ENCODE data around the gene HBQ1. TPM values are rescaled to one million over a fixed set of nuclear protein-coding genes. Genes with fewer than 3 reads are reported as not detected.
"Not testable (repeated sequence)": the region's sequence is repeated elsewhere in the genome, so short reads cannot be mapped to it uniquely, and the experiment has no call there.

Gene HBQ1
- total RNA-seq, 1 experiment from 2014 or later = not detected

DNA sequence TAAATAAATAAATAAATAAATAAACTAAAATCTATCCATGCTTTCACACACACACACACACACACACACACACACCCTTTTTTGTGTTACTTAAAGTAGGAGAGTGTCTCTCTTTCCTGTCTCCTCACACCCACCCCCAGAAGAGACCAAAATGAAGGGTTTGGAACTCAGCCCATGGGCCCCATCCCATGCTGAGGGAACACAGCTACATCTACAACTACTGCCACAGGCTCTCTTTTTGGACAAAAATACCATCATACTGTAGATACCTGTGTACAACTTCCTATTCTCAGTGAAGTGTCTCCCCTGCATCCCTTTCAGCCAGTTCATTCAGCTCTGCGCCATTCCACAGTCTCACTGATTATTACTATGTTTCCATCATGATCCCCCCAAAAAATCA is 9.5 kb upstream of the HBQ1 start (continued):
- TF ChIP-seq MAX (IDR thresholded peaks at IDR 0.05) (no peak), JUND (IDR thresholded peaks at IDR 0.05) (no peak), TCF7L2 (IDR thresholded peaks at IDR 0.05; ENCODE audit: borderline replicate concordance, extremely low read depth, insufficient read depth, insufficient read length) (no peak), ELF1 (IDR thresholded peaks at IDR 0.05; ENCODE audit: borderline replicate concordance, low read depth) (no peak), SP1 (IDR thresholded peaks at IDR 0.05; ENCODE audit: low read depth) (no peak), ATF3 (IDR thresholded peaks at IDR 0.05) (no peak), ZNF274 (IDR thresholded peaks at IDR 0.05; ENCODE audit: low read depth, low read length) (no peak)

DNA sequence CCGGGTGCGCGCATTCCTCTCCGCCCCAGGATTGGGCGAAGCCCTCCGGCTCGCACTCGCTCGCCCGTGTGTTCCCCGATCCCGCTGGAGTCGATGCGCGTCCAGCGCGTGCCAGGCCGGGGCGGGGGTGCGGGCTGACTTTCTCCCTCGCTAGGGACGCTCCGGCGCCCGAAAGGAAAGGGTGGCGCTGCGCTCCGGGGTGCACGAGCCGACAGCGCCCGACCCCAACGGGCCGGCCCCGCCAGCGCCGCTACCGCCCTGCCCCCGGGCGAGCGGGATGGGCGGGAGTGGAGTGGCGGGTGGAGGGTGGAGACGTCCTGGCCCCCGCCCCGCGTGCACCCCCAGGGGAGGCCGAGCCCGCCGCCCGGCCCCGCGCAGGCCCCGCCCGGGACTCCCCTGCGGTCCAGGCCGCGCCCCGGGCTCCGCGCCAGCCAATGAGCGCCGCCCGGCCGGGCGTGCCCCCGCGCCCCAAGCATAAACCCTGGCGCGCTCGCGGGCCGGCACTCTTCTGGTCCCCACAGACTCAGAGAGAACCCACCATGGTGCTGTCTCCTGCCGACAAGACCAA is 7.8 kb upstream of the HBQ1 start, which contains the start of gene HBA2:
TSS of gene HBA2 (plus strand) at position 503 of the 568 bp plus-strand sequence. CDS start at position 540, 37 bp downstream.
- CTCF ChIA-PET; H3K4me3 ChIP-seq (replicated peaks in 1 of 2; ENCODE audit: low read depth in 1 of 2, low read length in 2 of 2); H3K9me2 ChIP-seq (ENCODE audit: insufficient read depth); H3K27me3 ChIP-seq (ENCODE audit: insufficient read depth, low read length); BruUV-seq (replicated peaks); H4K20me1 ChIP-seq (ENCODE audit: insufficient read depth); H2AFZ ChIP-seq (ENCODE audit: low read depth, low read length, poor library complexity, severe bottlenecking); H3K27ac ChIP-seq (ENCODE audit: low read depth, low read length); H3K4me2 ChIP-seq (ENCODE audit: low read length); DNase-seq (ENCODE audit: low read depth, low spot score); H3K79me2 ChIP-seq (ENCODE audit: insufficient read depth, low read length); POLR2A ChIA-PET; H3K9me3 ChIP-seq (ENCODE audit: control insufficient read depth in 1 of 2, insufficient read depth in 1 of 2, low read depth in 1 of 2, low read length in 2 of 2); intact Hi-C loops (cut with micrococcal nuclease); H3K9ac ChIP-seq (ENCODE audit: low read length); H3K36me3 ChIP-seq (ENCODE audit: control insufficient read depth in 1 of 2, insufficient read depth in 2 of 2, low read length in 2 of 2); RAD21 ChIA-PET (ENCODE audit: low non-redundant PET in 1 of 2, low total read pairs in 2 of 2, uncharacterized antibody in 2 of 2, unreplicated experiment in 2 of 2): not testable (repeated sequence)
- peak; percentile 61 for ATAC-seq
- H3K4me1 ChIP-seq (ENCODE audit: control insufficient read depth in 1 of 2, insufficient read depth in 2 of 2, low read length in 2 of 2) = peaks cover 0 to 17% of the 10 kb centered on the region in 2 experiments; a peak in 2 of 4 replicates

DNA sequence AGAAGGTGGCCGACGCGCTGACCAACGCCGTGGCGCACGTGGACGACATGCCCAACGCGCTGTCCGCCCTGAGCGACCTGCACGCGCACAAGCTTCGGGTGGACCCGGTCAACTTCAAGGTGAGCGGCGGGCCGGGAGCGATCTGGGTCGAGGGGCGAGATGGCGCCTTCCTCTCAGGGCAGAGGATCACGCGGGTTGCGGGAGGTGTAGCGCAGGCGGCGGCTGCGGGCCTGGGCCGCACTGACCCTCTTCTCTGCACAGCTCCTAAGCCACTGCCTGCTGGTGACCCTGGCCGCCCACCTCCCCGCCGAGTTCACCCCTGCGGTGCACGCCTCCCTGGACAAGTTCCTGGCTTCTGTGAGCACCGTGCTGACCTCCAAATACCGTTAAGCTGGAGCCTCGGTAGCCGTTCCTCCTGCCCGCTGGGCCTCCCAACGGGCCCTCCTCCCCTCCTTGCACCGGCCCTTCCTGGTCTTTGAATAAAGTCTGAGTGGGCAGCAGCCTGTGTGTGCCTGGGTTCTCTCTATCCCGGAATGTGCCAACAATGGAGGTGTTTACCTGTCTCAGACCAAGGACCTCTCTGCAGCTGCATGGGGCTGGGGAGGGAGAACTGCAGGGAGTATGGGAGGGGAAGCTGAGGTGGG is 6.9 kb upstream of the HBQ1 start:
- DNase-seq (ENCODE audit: low read depth, low spot score); POLR2A ChIA-PET; H3K27ac ChIP-seq (ENCODE audit: low read depth, low read length); ATAC-seq; H3K9me2 ChIP-seq (ENCODE audit: insufficient read depth); H3K27me3 ChIP-seq (ENCODE audit: insufficient read depth, low read length); H3K9me3 ChIP-seq (ENCODE audit: control insufficient read depth in 1 of 2, insufficient read depth in 1 of 2, low read depth in 1 of 2, low read length in 2 of 2); H2AFZ ChIP-seq (ENCODE audit: low read depth, low read length, poor library complexity, severe bottlenecking); RAD21 ChIA-PET (ENCODE audit: low non-redundant PET in 1 of 2, low total read pairs in 2 of 2, uncharacterized antibody in 2 of 2, unreplicated experiment in 2 of 2); intact Hi-C loops (cut with micrococcal nuclease); H3K4me2 ChIP-seq (ENCODE audit: low read length); BruUV-seq (replicated peaks); H3K9ac ChIP-seq (ENCODE audit: low read length); CTCF ChIA-PET; H3K79me2 ChIP-seq (ENCODE audit: insufficient read depth, low read length); H3K4me3 ChIP-seq (replicated peaks in 1 of 2; ENCODE audit: low read depth in 1 of 2, low read length in 2 of 2); H3K36me3 ChIP-seq (ENCODE audit: control insufficient read depth in 1 of 2, insufficient read depth in 2 of 2, low read length in 2 of 2); H4K20me1 ChIP-seq (ENCODE audit: insufficient read depth): not testable (repeated sequence)
- H3K4me1 ChIP-seq (ENCODE audit: control insufficient read depth in 1 of 2, insufficient read depth in 2 of 2, low read length in 2 of 2) = peaks cover 0 to 20% of the 10 kb centered on the region in 2 experiments; a peak in 2 of 4 replicates

Measured in HCT116 (cell line).